CD14-positive monocyte (primary cell): ENCODE data around the gene TSEN15. TPM values are rescaled to one million over a fixed set of nuclear protein-coding genes. Genes with fewer than 3 reads are reported as not detected.

Experiments used
- DNase-seq, 3 donors: peaks; one replicate each; pipeline ENCODE4 v3.0.0-alpha.2; 2011 to 2022
- H2AFZ ChIP-seq: 2 replicates; pipeline ENCODE4 v1.6.0; 2012; ENCODE audit warnings: mild to moderate bottlenecking, low read depth, low read length, inconsistent platforms; ENCODE audit not compliant: insufficient read depth, poor library complexity, severe bottlenecking
- H3K27ac ChIP-seq, 2 donors: 1 replicate in 1 of 2; 2 replicates in 1 of 2; pipeline ENCODE4 v1.5.1; 2012 to 2013; ENCODE audit warnings: low read length in 2 of 2, control low read depth in 1 of 2, inconsistent platforms in 1 of 2, low read depth in 1 of 2, mild to moderate bottlenecking in 1 of 2
- H3K27me3 ChIP-seq, 2 donors: one replicate each; pipeline versions ENCODE4 v1.6.0 to v1.6.1; 2011 to 2013; ENCODE audit warnings: low read length in 2 of 2; ENCODE audit not compliant: control insufficient read depth in 2 of 2, insufficient read depth in 2 of 2
- H3K36me3 ChIP-seq, 2 donors: replicated peaks in 1 of 2; 1 replicate in 1 of 2; 2 replicates in 1 of 2; pipeline versions ENCODE4 v1.5.1 to v1.6.1; 2012 to 2013; ENCODE audit warnings: low read length in 2 of 2, control low read depth in 1 of 2, inconsistent platforms in 1 of 2, mild to moderate bottlenecking in 1 of 2; ENCODE audit not compliant: insufficient read depth in 2 of 2, control insufficient read depth in 1 of 2
- H3K4me1 ChIP-seq, 2 donors: 1 replicate in 1 of 2; 2 replicates in 1 of 2; pipeline versions ENCODE4 v1.5.1 to v1.6.1; 2012 to 2013; ENCODE audit warnings: low read length in 2 of 2, control low read depth in 1 of 2, inconsistent platforms in 1 of 2, mild to moderate bottlenecking in 1 of 2, moderate library complexity in 1 of 2; ENCODE audit not compliant: insufficient read depth in 2 of 2, control insufficient read depth in 1 of 2
- H3K4me2 ChIP-seq: replicated peaks from 2 replicates; pipeline ENCODE3; 2012; ENCODE audit warnings: low read length, moderate library complexity, mild to moderate bottlenecking; ENCODE audit not compliant: poor library complexity, severe bottlenecking; ENCODE audit errors: extremely low read depth
- H3K4me3 ChIP-seq, 3 experiments: fragments of 200-600 bp in 1 of 3; sonication (generic) in 1 of 3; replicated peaks in 1 of 3; 1 replicate in 2 of 3; 2 replicates in 1 of 3; pipeline ENCODE4 v1.5.1; 2011 to 2013; ENCODE audit warnings: low read length in 3 of 3, mild to moderate bottlenecking in 3 of 3, control low read depth in 2 of 3, low read depth in 2 of 3, inconsistent platforms in 1 of 3, moderate library complexity in 1 of 3
- H3K79me2 ChIP-seq: 2 replicates; pipeline ENCODE4 v1.6.0; 2012; ENCODE audit warnings: mild to moderate bottlenecking, control low read depth, inconsistent platforms, low read length, moderate library complexity; ENCODE audit not compliant: insufficient read depth
- H3K9ac ChIP-seq: 2 replicates; pipeline ENCODE4 v1.6.0; 2017; ENCODE audit warnings: low read length, mild to moderate bottlenecking; ENCODE audit not compliant: insufficient read depth, poor library complexity, severe bottlenecking
- H3K9me3 ChIP-seq, 2 donors: replicated peaks in 1 of 2; 1 replicate in 1 of 2; 2 replicates in 1 of 2; pipeline versions ENCODE4 v1.5.1 to v1.6.1; 2012 to 2013; ENCODE audit warnings: low read length in 2 of 2, control low read depth in 1 of 2; ENCODE audit not compliant: control insufficient read depth in 1 of 2, insufficient read depth in 1 of 2
- H4K20me1 ChIP-seq: 2 replicates; pipeline ENCODE4 v1.6.0; 2012; ENCODE audit warnings: mild to moderate bottlenecking, low read length, control low read depth, moderate library complexity; ENCODE audit not compliant: insufficient read depth
- H3K27ac Mint-ChIP-seq, 7 donors: one replicate each; pipeline ENCODE4 v1.8.0; 2020; ENCODE audit warnings: mild to moderate bottlenecking in 7 of 7, mixed read lengths in 7 of 7, moderate library complexity in 6 of 7, inconsistent platforms in 2 of 7
- H3K27me3 Mint-ChIP-seq, 3 donors: one replicate each; pipeline ENCODE4 v1.8.0; 2021 to 2022; ENCODE audit warnings: low read depth in 3 of 3, mild to moderate bottlenecking in 3 of 3, mixed read lengths in 3 of 3, moderate library complexity in 3 of 3, inconsistent platforms in 1 of 3
- H3K36me3 Mint-ChIP-seq, 2 donors: one replicate each; pipeline ENCODE4 v1.8.0; 2020; ENCODE audit warnings: mixed read lengths in 2 of 2, inconsistent platforms in 1 of 2, mild to moderate bottlenecking in 1 of 2
- H3K4me1 Mint-ChIP-seq: one replicate; pipeline ENCODE4 v1.8.0; 2020; ENCODE audit warnings: mild to moderate bottlenecking, mixed read lengths
- H3K4me3 Mint-ChIP-seq, 2 donors: one replicate each; pipeline ENCODE4 v1.8.0; 2020; ENCODE audit warnings: mild to moderate bottlenecking in 2 of 2, mixed read lengths in 2 of 2, moderate library complexity in 1 of 2
- H3K9me3 Mint-ChIP-seq, 7 donors: one replicate each; pipeline ENCODE4 v1.8.0; 2020 to 2022; ENCODE audit warnings: mixed read lengths in 7 of 7, mild to moderate bottlenecking in 6 of 7, moderate library complexity in 6 of 7, inconsistent platforms in 2 of 7
- WGBS: methylation state at CpG from one replicate; pipeline ENCODE4 v1.1.5; 2013; ENCODE audit warnings: missing lambda C conversion rate; ENCODE audit not compliant: insufficient coverage; 5-methylcytosine and 5-hydroxymethylcytosine counted together
- intact Hi-C, 2 donors: fragments of 100-400 bp; cut with micrococcal nuclease; formaldehyde crosslinking; loops; one replicate each; pipeline versions ENCODE4 v1.15.0 to v1.15.1; 2023
- polyA plus RNA-seq, 3 donors: library from polyadenylated mRNA; depleted of rRNA in 1 of 3; unstranded in 2 of 3; stranded (reverse) in 1 of 3; fragments of 300-500 nt in 2 of 3; fragments of >200 nt in 1 of 3; fragmentation: Illumina TruSeq in 2 of 3; gene quantifications; 1 replicate in 2 of 3; 2 replicates in 1 of 3; pipeline ENCODE4 v1.2.3, GENCODE V29; 2012 to 2021
- TF ChIP-seq, protein P1 (sequence below): fragments of 200-600 bp; IDR thresholded peaks from one replicate; pipeline ENCODE4 v1.8.0; 2022; ENCODE audit warnings: antibody characterized with exemption, mild to moderate bottlenecking

Gene TSEN15
- polyA plus RNA-seq, 3 donors: 11.8 to 29.4 (median 23.4) TPM

DNA sequence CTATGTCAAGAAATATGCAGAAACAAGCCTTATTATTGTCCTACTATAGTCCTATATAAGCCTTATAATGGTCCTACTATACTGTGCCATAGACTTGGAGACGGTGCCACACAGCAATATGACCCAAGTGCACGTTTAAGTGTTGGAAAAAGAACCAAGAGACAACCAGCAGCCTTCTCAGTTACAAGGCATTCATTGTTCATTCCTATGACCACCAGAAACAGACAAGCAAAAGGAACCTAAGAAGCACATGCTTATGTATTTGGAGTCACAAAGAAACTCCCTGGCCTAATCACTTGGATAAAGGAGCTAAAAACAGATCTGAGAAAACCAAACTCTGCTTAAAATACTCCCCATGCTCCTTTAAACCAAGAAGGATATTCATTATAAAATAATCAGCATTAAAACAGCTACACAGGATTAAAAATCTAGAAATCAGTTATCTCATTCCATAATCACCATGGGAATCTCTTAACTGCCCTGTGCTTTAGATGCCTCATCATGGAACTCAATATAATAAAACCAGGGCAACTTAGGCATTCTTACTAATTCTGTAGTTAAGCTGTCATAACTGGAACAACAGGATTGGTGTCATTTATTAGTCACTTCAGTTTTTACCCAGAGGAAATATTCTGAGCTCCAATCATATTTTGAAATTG is 21.0 kb upstream of the TSEN15 start:
- Histone ChIP-seq H3K9ac (no peak overlapping the region), H3K9me3 (no peaks in the 10 kb centered on the region), H2AFZ (no peak overlapping the region), H4K20me1 (no peaks in the 10 kb centered on the region), H3K4me2 (no peak overlapping the region), H3K27ac (no peak overlapping the region), H3K36me3 (no peaks in the 10 kb centered on the region), H3K4me3 (no peak overlapping the region), H3K79me2 (no peaks in the 10 kb centered on the region), H3K27me3 (peaks cover 6 to 9% of the 10 kb centered on the region in 2 donors), H3K4me1 (peaks cover 4 to 5% of the 10 kb centered on the region in 2 donors)
- H3K9me3 Mint-ChIP-seq: no peaks in the 10 kb centered on the region
- no peak for DNase-seq
- WGBS: 93% methylated on average over 2 of the region's 2 CpGs
- H3K27me3 Mint-ChIP-seq: peaks cover 7 to 11% (median 7%) of the 10 kb centered on the region in 3 donors
- H3K4me3 Mint-ChIP-seq: no peak overlapping the region
- TF ChIP-seq, protein P1, sequence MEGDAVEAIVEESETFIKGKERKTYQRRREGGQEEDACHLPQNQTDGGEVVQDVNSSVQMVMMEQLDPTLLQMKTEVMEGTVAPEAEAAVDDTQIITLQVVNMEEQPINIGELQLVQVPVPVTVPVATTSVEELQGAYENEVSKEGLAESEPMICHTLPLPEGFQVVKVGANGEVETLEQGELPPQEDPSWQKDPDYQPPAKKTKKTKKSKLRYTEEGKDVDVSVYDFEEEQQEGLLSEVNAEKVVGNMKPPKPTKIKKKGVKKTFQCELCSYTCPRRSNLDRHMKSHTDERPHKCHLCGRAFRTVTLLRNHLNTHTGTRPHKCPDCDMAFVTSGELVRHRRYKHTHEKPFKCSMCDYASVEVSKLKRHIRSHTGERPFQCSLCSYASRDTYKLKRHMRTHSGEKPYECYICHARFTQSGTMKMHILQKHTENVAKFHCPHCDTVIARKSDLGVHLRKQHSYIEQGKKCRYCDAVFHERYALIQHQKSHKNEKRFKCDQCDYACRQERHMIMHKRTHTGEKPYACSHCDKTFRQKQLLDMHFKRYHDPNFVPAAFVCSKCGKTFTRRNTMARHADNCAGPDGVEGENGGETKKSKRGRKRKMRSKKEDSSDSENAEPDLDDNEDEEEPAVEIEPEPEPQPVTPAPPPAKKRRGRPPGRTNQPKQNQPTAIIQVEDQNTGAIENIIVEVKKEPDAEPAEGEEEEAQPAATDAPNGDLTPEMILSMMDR: no peak
- no peak overlapping the region for H3K27ac Mint-ChIP-seq
- H3K4me1 Mint-ChIP-seq: peaks cover 12% of the 10 kb centered on the region
- intact Hi-C loops: no loop called here
- H3K36me3 Mint-ChIP-seq: no peaks in the 10 kb centered on the region

DNA sequence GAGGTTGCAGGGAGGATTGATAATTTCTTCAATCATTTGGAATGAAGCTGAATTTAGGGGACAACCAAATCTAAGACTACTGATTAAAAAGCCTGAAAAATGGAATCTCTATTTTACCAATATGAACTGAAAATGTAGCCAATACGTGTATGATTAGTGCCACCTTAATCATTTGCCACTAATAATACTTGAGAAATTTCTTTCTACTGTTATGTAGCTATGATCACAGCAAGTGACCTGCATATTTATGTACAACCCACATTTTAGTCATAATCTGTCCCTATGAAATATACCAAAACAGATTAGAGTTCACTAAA is 20.5 kb upstream of the TSEN15 start:
- peaks cover 11 to 16% (median 12%) of the 10 kb centered on the region in 3 donors for H3K27me3 Mint-ChIP-seq
- peaks cover 6 to 8% of the 10 kb centered on the region in 2 donors for H3K4me1 ChIP-seq
- no peak overlapping the region for H3K9ac ChIP-seq
- DNase-seq: no peak
- H3K4me3 Mint-ChIP-seq: no peak overlapping the region
- peaks cover 0 to 1% (median 0%) of the 10 kb centered on the region in 7 donors for H3K9me3 Mint-ChIP-seq
- H3K4me2 ChIP-seq: no peak overlapping the region
- no peaks in the 10 kb centered on the region for H3K36me3 ChIP-seq
- intact Hi-C loops: no loop called here
- H4K20me1 ChIP-seq: no peaks in the 10 kb centered on the region
- TF ChIP-seq, protein P1: no peak
- no peak overlapping the region for H3K4me3 ChIP-seq
- no peak overlapping the region for H3K27ac ChIP-seq
- H3K4me1 Mint-ChIP-seq: peaks cover 16% of the 10 kb centered on the region
- no peaks in the 10 kb centered on the region for H3K36me3 Mint-ChIP-seq
- no peak overlapping the region for H2AFZ ChIP-seq
- no CpG with 5 or more reads among the region's 1 CpG for WGBS
- H3K27ac Mint-ChIP-seq: no peak overlapping the region
- H3K9me3 ChIP-seq: peaks cover 0 to 2% of the 10 kb centered on the region in 2 donors
- H3K79me2 ChIP-seq: no peaks in the 10 kb centered on the region
- peaks cover 11 to 14% of the 10 kb centered on the region in 2 donors for H3K27me3 ChIP-seq
